ENCODE measurements around the gene FDXACB1.

FDXACB1 gene

DNA sequence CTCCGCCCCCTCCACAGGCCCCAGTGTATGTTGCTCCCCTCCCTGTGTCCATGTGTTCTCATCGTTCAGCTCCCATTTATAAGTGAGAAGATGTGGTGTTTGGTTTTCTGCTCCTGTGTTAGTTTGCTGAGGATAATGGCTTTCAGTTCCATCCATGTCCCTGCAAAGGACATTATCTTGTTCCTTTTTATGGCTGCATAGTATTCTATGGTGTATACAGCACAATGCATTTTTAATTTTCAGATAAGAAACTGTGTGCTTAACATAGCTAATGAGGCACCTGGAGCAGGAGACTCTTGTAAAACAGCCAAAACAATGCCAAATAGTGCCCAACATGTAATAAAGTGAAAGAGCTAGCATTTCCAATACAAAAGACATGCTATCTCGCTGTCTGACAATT is 29.3 kb downstream of the FDXACB1 start:
- FAIRE-seq = no peak
- TF ChIP-seq PAX5 (IDR thresholded peaks at IDR 0.05; ENCODE audit: insufficient read depth, low read length, severe bottlenecking) (no peak), POLR2AphosphoS5 (IDR thresholded peaks at IDR 0.05; ENCODE audit: low read depth, low read length) (no peak)
- no peak for DNase-seq (ENCODE audit: insufficient read length, low spot score)

- FAIRE-seq (no peak), DNase-seq (ENCODE audit: insufficient read length, low spot score) (no peak)
- no peak for TF ChIP-seq SPI1 (IDR thresholded peaks at IDR 0.05; ENCODE audit: low read depth, low read length)
- TF ChIP-seq POLR2AphosphoS5 (IDR thresholded peaks at IDR 0.05; ENCODE audit: low read depth, low read length) = no peak
- no peak for TF ChIP-seq POLR2A (IDR thresholded peaks at IDR 0.05; ENCODE audit: low read depth, low read length)
- TF ChIP-seq TAF1 (IDR thresholded peaks at IDR 0.05; ENCODE audit: low read depth, low read length) = no peak
- TF ChIP-seq POU2F2 (IDR thresholded peaks at IDR 0.05; ENCODE audit: low read depth, low read length) = no peak
- no peak for TF ChIP-seq PAX5 (IDR thresholded peaks at IDR 0.05; ENCODE audit: insufficient read depth, low read length, severe bottlenecking)
These were observed 32.3 kb downstream of the FDXACB1 start for GRCh38 chr11:111846636-111847035.

GRCh38 chr11:111846063-111846462 is 32.9 kb downstream of the FDXACB1 start:
- TF ChIP-seq POU2F2 (IDR thresholded peaks at IDR 0.05; ENCODE audit: low read depth, low read length) = no peak
- no peak for TF ChIP-seq SPI1 (IDR thresholded peaks at IDR 0.05; ENCODE audit: low read depth, low read length)
- TF ChIP-seq PAX5 (IDR thresholded peaks at IDR 0.05; ENCODE audit: insufficient read depth, low read length, severe bottlenecking) = no peak
- no peak for TF ChIP-seq TAF1 (IDR thresholded peaks at IDR 0.05; ENCODE audit: low read depth, low read length)
- no peak for TF ChIP-seq POLR2AphosphoS5 (IDR thresholded peaks at IDR 0.05; ENCODE audit: low read depth, low read length)
- no peak for TF ChIP-seq POLR2A (IDR thresholded peaks at IDR 0.05; ENCODE audit: low read depth, low read length)
- DNase-seq (ENCODE audit: insufficient read length, low spot score) (no peak), FAIRE-seq (no peak)

GRCh38 chr11:111845276-111846028 is 33.5 kb downstream of the FDXACB1 start:
- no peak for FAIRE-seq
- TF ChIP-seq POU2F2 (IDR thresholded peaks at IDR 0.05; ENCODE audit: low read depth, low read length) = no peak
- no peak for DNase-seq (ENCODE audit: insufficient read length, low spot score)

- no peak for DNase-seq (ENCODE audit: insufficient read length, low spot score)
- no peak for FAIRE-seq
- TF ChIP-seq POU2F2 (IDR thresholded peaks at IDR 0.05; ENCODE audit: low read depth, low read length) = no peak
- TF ChIP-seq POLR2AphosphoS5 (IDR thresholded peaks at IDR 0.05; ENCODE audit: low read depth, low read length) = no peak
- no peak for TF ChIP-seq PAX5 (IDR thresholded peaks at IDR 0.05; ENCODE audit: insufficient read depth, low read length, severe bottlenecking)
- TF ChIP-seq SPI1 (IDR thresholded peaks at IDR 0.05; ENCODE audit: low read depth, low read length) = no peak
- no peak for TF ChIP-seq POLR2A (IDR thresholded peaks at IDR 0.05; ENCODE audit: low read depth, low read length)
- no peak for TF ChIP-seq TAF1 (IDR thresholded peaks at IDR 0.05; ENCODE audit: low read depth, low read length)
These were observed 35.3 kb downstream of the FDXACB1 start for GRCh38 chr11:111843661-111844060.

- peak; percentile 99 for FAIRE-seq
These were observed 37.5 kb downstream of the FDXACB1 start for GRCh38 chr11:111841370-111842053.

GRCh38 chr11:111840143-111840542 is 38.8 kb downstream of the FDXACB1 start:
- DNase-seq (ENCODE audit: insufficient read length, low spot score) (no peak), FAIRE-seq (peak; percentile 45)
- TF ChIP-seq TAF1 (IDR thresholded peaks at IDR 0.05; ENCODE audit: low read depth, low read length) (no peak), POU2F2 (IDR thresholded peaks at IDR 0.05; ENCODE audit: low read depth, low read length) (no peak), POLR2AphosphoS5 (IDR thresholded peaks at IDR 0.05; ENCODE audit: low read depth, low read length) (no peak), POLR2A (IDR thresholded peaks at IDR 0.05; ENCODE audit: low read depth, low read length) (no peak), PAX5 (IDR thresholded peaks at IDR 0.05; ENCODE audit: insufficient read depth, low read length, severe bottlenecking) (no peak), SPI1 (IDR thresholded peaks at IDR 0.05; ENCODE audit: low read depth, low read length) (no peak)

More at GRCh38 chr11:111841370-111842053, 37.5 kb downstream of the FDXACB1 start:
- peak; percentile 43 for DNase-seq (ENCODE audit: insufficient read length, low spot score)
- no peak for TF ChIP-seq TAF1 (IDR thresholded peaks at IDR 0.05; ENCODE audit: low read depth, low read length)
- TF ChIP-seq POLR2A (IDR thresholded peaks at IDR 0.05; ENCODE audit: low read depth, low read length) = no peak
- TF ChIP-seq POU2F2 (IDR thresholded peaks at IDR 0.05; ENCODE audit: low read depth, low read length) = no peak
- TF ChIP-seq POLR2AphosphoS5 (IDR thresholded peaks at IDR 0.05; ENCODE audit: low read depth, low read length) = no peak
- TF ChIP-seq SPI1 (IDR thresholded peaks at IDR 0.05; ENCODE audit: low read depth, low read length) = no peak
- no peak for TF ChIP-seq PAX5 (IDR thresholded peaks at IDR 0.05; ENCODE audit: insufficient read depth, low read length, severe bottlenecking)

GRCh38 chr11:111838054-111838453 is 40.9 kb downstream of the FDXACB1 start:
- TF ChIP-seq TAF1 (IDR thresholded peaks at IDR 0.05; ENCODE audit: low read depth, low read length) (no peak), PAX5 (IDR thresholded peaks at IDR 0.05; ENCODE audit: insufficient read depth, low read length, severe bottlenecking) (no peak), POU2F2 (IDR thresholded peaks at IDR 0.05; ENCODE audit: low read depth, low read length) (no peak), POLR2AphosphoS5 (IDR thresholded peaks at IDR 0.05; ENCODE audit: low read depth, low read length) (no peak), POLR2A (IDR thresholded peaks at IDR 0.05; ENCODE audit: low read depth, low read length) (no peak), SPI1 (IDR thresholded peaks at IDR 0.05; ENCODE audit: low read depth, low read length) (no peak)
- FAIRE-seq (no peak), DNase-seq (ENCODE audit: insufficient read length, low spot score) (no peak)

GRCh38 chr11:111837366-111837891 is 41.5 kb downstream of the FDXACB1 start:
- DNase-seq (ENCODE audit: insufficient read length, low spot score) (no peak), FAIRE-seq (no peak)
- no peak for TF ChIP-seq POLR2A (IDR thresholded peaks at IDR 0.05; ENCODE audit: low read depth, low read length)

DNA sequence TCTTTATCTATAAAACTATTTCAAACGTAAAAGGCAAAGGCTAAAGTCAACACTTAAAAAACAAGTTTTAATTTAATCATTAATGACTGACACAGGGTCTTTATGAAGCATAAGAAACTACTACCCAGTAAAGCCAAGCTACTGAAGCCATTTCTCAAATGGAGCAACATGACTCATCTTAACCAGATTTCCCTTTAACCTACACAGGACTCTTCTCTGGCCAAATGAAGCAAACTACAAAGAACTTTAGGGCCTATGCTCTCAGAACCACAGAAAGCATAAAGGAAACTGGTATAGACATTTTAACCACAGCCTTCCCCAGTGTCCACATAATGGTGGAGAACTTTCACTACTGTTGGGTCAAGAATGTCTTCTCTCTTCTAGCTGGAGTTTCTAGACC is 42.2 kb downstream of the FDXACB1 start:
- FAIRE-seq (peak; percentile 5), DNase-seq (ENCODE audit: insufficient read length, low spot score) (no peak)

More for the DNA sequence above, 42.2 kb downstream of the FDXACB1 start:
- TF ChIP-seq SPI1 (IDR thresholded peaks at IDR 0.05; ENCODE audit: low read depth, low read length) (no peak), POLR2A (IDR thresholded peaks at IDR 0.05; ENCODE audit: low read depth, low read length) (no peak), POLR2AphosphoS5 (IDR thresholded peaks at IDR 0.05; ENCODE audit: low read depth, low read length) (no peak), PAX5 (IDR thresholded peaks at IDR 0.05; ENCODE audit: insufficient read depth, low read length, severe bottlenecking) (no peak), POU2F2 (IDR thresholded peaks at IDR 0.05; ENCODE audit: low read depth, low read length) (no peak), TAF1 (IDR thresholded peaks at IDR 0.05; ENCODE audit: low read depth, low read length) (no peak)

Data from GM12891 (cell line).